ENCODE measurements around the gene HDAC4.

DNA sequence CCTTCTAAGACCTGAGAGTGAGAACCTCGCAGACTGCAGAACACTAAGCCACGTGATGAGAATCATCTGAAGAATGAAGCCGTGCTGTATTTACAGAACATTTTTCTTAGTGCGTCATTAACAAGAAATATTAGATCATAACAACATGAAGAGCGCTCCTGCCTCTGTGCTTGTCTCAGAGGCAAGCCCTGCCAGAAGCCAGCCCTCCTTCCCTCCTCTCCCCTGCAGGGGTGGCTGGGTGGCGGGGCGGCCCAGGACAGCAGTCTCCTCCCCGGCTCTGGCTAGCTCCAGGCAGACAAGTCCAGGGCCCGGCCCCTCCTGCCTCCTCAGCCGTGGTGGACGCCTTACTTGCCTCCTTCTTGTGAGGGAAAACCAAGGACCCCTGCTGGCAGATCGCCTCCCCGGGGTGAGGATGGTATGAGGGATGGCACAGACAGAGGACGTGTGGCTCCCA lies 290.2 kb downstream of the HDAC4 start:
- TF ChIP-seq CTCF (IDR thresholded peaks at IDR 0.05) (no peak), POLR2A (IDR thresholded peaks at IDR 0.05) (no peak)
